SU-DHL-6 (cell line): ENCODE measurements around the gene DCXR.

Experiments used
- H2AFZ ChIP-seq: fragments of 200-600 bp; sonication (generic); 2 replicates; pipeline ENCODE4 v1.6.1; 2014; ENCODE audit warnings: low read depth, mild to moderate bottlenecking, moderate library complexity, mixed read lengths, antibody characterized with exemption, low read length; ENCODE audit not compliant: severe bottlenecking
- H3F3A ChIP-seq: fragments of 200-600 bp; shearing (Covaris generic); 2 replicates; pipeline ENCODE4 v1.6.0; 2016; ENCODE audit warnings: antibody characterized with exemption, mild to moderate bottlenecking; ENCODE audit not compliant: insufficient read depth
- H3K27ac ChIP-seq: fragments of 200-600 bp; sonication (generic); 2 replicates; pipeline ENCODE4 v1.5.1; 2016; ENCODE audit warnings: low read depth, mild to moderate bottlenecking, low read length, moderate library complexity, mixed read lengths
- H3K27me3 ChIP-seq: fragments of 200-600 bp; sonication (generic), shearing (Covaris generic); 2 replicates; pipeline ENCODE4 v1.6.0; 2014; ENCODE audit warnings: mild to moderate bottlenecking, low read length
- H3K36me3 ChIP-seq: fragments of 200-600 bp; sonication (generic); 2 replicates; pipeline ENCODE4 v1.6.1; 2014; ENCODE audit warnings: mild to moderate bottlenecking, low read length, mixed read lengths
- H3K4me2 ChIP-seq: fragments of 300-600, 200-600 bp; shearing (Covaris generic), sonication (generic); 2 replicates; pipeline ENCODE4 v1.6.0; 2014; ENCODE audit warnings: low read length, low read depth, mild to moderate bottlenecking; ENCODE audit not compliant: poor library complexity, severe bottlenecking
- H3K4me3 ChIP-seq: fragments of 200-600 bp; sonication (generic); 2 replicates; pipeline ENCODE4 v1.5.1; 2014; ENCODE audit warnings: antibody characterized with exemption, low read length, mild to moderate bottlenecking, mixed read lengths; ENCODE audit not compliant: insufficient read depth, poor library complexity, severe bottlenecking
- H3K79me2 ChIP-seq: fragments of 200-600 bp; sonication (generic); 2 replicates; pipeline ENCODE4 v1.6.1; 2014; ENCODE audit warnings: mild to moderate bottlenecking, low read length, moderate library complexity; ENCODE audit not compliant: insufficient read depth
- H3K9ac ChIP-seq: fragments of 200-600 bp; sonication (generic); 2 replicates; pipeline ENCODE4 v1.7.0; 2014; ENCODE audit warnings: mild to moderate bottlenecking, low read length
- H3K9me2 ChIP-seq: fragments of 200-600 bp; sonication (generic); replicated peaks from 2 replicates; pipeline ENCODE4 v1.6.1; 2014; ENCODE audit warnings: low read length; ENCODE audit not compliant: insufficient read depth
- H3K9me3 ChIP-seq: fragments of 200-600 bp; sonication (generic); 2 replicates; pipeline ENCODE4 v1.6.1; 2014; ENCODE audit warnings: low read length, mixed read lengths; ENCODE audit not compliant: insufficient read depth
- H4K20me1 ChIP-seq: fragments of 200-600 bp; sonication (generic); 2 replicates; pipeline ENCODE4 v1.6.1; 2014; ENCODE audit warnings: low read depth, mild to moderate bottlenecking, antibody characterized with exemption, low read length, moderate library complexity, mixed read lengths
- CTCF ChIP-seq: fragments of 200-600 bp; sonication (generic); IDR thresholded peaks from one replicate; pipeline ENCODE4 v1.5.1; 2017; ENCODE audit warnings: antibody characterized with exemption, mild to moderate bottlenecking, low read length, moderate library complexity; ENCODE audit not compliant: insufficient read depth, poor library complexity, severe bottlenecking
- EZH2phosphoT487 ChIP-seq: fragments of 200-600 bp; sonication (generic), shearing (Covaris generic); conservative IDR thresholded peaks from 2 replicates; pipeline ENCODE4 v1.6.1; 2018; ENCODE audit warnings: mild to moderate bottlenecking, antibody characterized with exemption, low read length, moderate library complexity, mixed read lengths

Gene DCXR

GRCh38 chr17:82029391-82029790 is 8.1 kb downstream of the DCXR start:
- H3K9me3 ChIP-seq, result no peaks in the 10 kb centered on the region
- no peak overlapping the region for H3K4me2 ChIP-seq
- no peak overlapping the region for H3K9ac ChIP-seq
- H3K4me3 ChIP-seq, result no peak overlapping the region
- no peak overlapping the region for H3K27ac ChIP-seq
- no peaks in the 10 kb centered on the region for H3K27me3 ChIP-seq
- H3K9me2 ChIP-seq, result no peaks in the 10 kb centered on the region
- no peaks in the 10 kb centered on the region for H3F3A ChIP-seq
- no peaks in the 10 kb centered on the region for H4K20me1 ChIP-seq
- no peaks in the 10 kb centered on the region for H3K79me2 ChIP-seq
- H3K36me3 ChIP-seq, result no peaks in the 10 kb centered on the region
- no peak overlapping the region for H2AFZ ChIP-seq
- TF ChIP-seq EZH2phosphoT487 (no peak), CTCF (no peak)

- no peaks in the 10 kb centered on the region for H3K9me2 ChIP-seq
- no peak overlapping the region for H3K27ac ChIP-seq
- no peaks in the 10 kb centered on the region for H3F3A ChIP-seq
- no peak overlapping the region for H3K4me2 ChIP-seq
- no peak overlapping the region for H2AFZ ChIP-seq
- H3K4me3 ChIP-seq, result no peak overlapping the region
- no peaks in the 10 kb centered on the region for H3K36me3 ChIP-seq
- no peaks in the 10 kb centered on the region for H3K9me3 ChIP-seq
- H3K9ac ChIP-seq, result no peak overlapping the region
- H4K20me1 ChIP-seq, result no peaks in the 10 kb centered on the region
- TF ChIP-seq EZH2phosphoT487 (no peak), CTCF (no peak)
- H3K27me3 ChIP-seq, result no peaks in the 10 kb centered on the region
- peaks cover 4% of the 10 kb centered on the region; the same call in 1 of the 2 replicates for H3K79me2 ChIP-seq
These were observed 8.5 kb downstream of the DCXR start for GRCh38 chr17:82028966-82029365.

- Histone ChIP-seq H3K27ac (no peak overlapping the region), H3K27me3 (no peaks in the 10 kb centered on the region), H2AFZ (no peak overlapping the region), H3F3A (no peaks in the 10 kb centered on the region), H3K36me3 (no peaks in the 10 kb centered on the region), H3K79me2 (peaks cover 10% of the 10 kb centered on the region; the same call in 1 of the 2 replicates), H4K20me1 (no peaks in the 10 kb centered on the region), H3K9ac (no peak overlapping the region), H3K4me2 (no peak overlapping the region), H3K4me3 (no peak overlapping the region), H3K9me2 (no peaks in the 10 kb centered on the region), H3K9me3 (no peaks in the 10 kb centered on the region)
- TF ChIP-seq CTCF (no peak), EZH2phosphoT487 (no peak)
These were observed 9.3 kb downstream of the DCXR start for GRCh38 chr17:82028246-82028645.
